IMR-90 (cell line): ENCODE data around the gene PPRC1. TPM values are rescaled to one million over a fixed set of nuclear protein-coding genes. Genes with fewer than 3 reads are reported as not detected.

Source experiments
- ATAC-seq: fragments of 200-7000 bp; cut with Tn5 transposase; 2 replicates; pipeline ENCODE4 v1.9.1; 2020; ENCODE audit warnings: low read depth, mild to moderate bottlenecking, moderate library complexity
- BruUV-seq: library from RNA; stranded (reverse); fragments of 400-500 nt; replicated peaks from 2 replicates; lab custom pipeline; 2021; lab: Mats Ljungman, UMichigan
- CTCF ChIA-PET: fragments of 300-600 bp; formaldehyde crosslinking; extraction: SDS; loops from one replicate; lab custom pipeline; 2021; ENCODE audit warnings: antibody characterized with exemption; lab: Yijun Ruan, JAX
- POLR2A ChIA-PET: fragments of 300-600 bp; sonication (Branson Sonifier 250); formaldehyde crosslinking; loops from one replicate; lab custom pipeline; 2022; ENCODE audit warnings: antibody characterized with exemption; ENCODE audit not compliant: unreplicated experiment; lab: Charles Lee
- DNase-seq: peaks from one replicate; pipeline ENCODE4 v3.0.0; 2013
- H2AFZ ChIP-seq: replicated peaks from 2 replicates; pipeline ENCODE3; 2013; ENCODE audit warnings: low read length, mild to moderate bottlenecking; ENCODE audit not compliant: poor library complexity
- H2AK5ac ChIP-seq: 2 replicates; pipeline ENCODE4 v1.6.1; 2013; ENCODE audit warnings: low read depth, low read length, inconsistent platforms
- H2AK9ac ChIP-seq: replicated peaks from 2 replicates; pipeline ENCODE3; 2013; ENCODE audit warnings: mild to moderate bottlenecking, low read depth, low read length, moderate library complexity; ENCODE audit not compliant: poor library complexity
- H2BK120ac ChIP-seq: 2 replicates; pipeline ENCODE4 v1.6.1; 2013; ENCODE audit warnings: low read depth, low read length, inconsistent platforms
- H2BK15ac ChIP-seq: 3 replicates; pipeline ENCODE4 v1.6.1; 2013; ENCODE audit warnings: low read depth, low read length, inconsistent platforms
- H2BK20ac ChIP-seq: 2 replicates; pipeline ENCODE4 v1.6.1; 2013; ENCODE audit warnings: low read depth, mild to moderate bottlenecking, inconsistent platforms, low read length, moderate library complexity
- H2BK5ac ChIP-seq: 2 replicates; pipeline ENCODE4 v1.6.1; 2013; ENCODE audit warnings: mild to moderate bottlenecking, low read depth, low read length, inconsistent platforms; ENCODE audit not compliant: poor library complexity, severe bottlenecking
- H3K14ac ChIP-seq: replicated peaks from 2 replicates; pipeline ENCODE4 v1.6.1; 2013; ENCODE audit warnings: low read depth, low read length, inconsistent platforms
- H3K18ac ChIP-seq: 2 replicates; pipeline ENCODE4 v1.6.1; 2013; ENCODE audit warnings: low read depth, low read length, control low read depth
- H3K23ac ChIP-seq: 2 replicates; pipeline ENCODE4 v1.6.1; 2013; ENCODE audit warnings: low read depth, low read length, inconsistent platforms
- H3K27ac ChIP-seq: 2 replicates; pipeline ENCODE4 v1.5.1; 2013; ENCODE audit warnings: mild to moderate bottlenecking, control low read depth, low read length; ENCODE audit not compliant: insufficient read depth
- H3K27me3 ChIP-seq: 2 replicates; pipeline ENCODE4 v1.6.1; 2013; ENCODE audit warnings: low read length; ENCODE audit not compliant: control insufficient read depth, insufficient read depth
- H3K36me3 ChIP-seq: 2 replicates; pipeline ENCODE4 v1.6.1; 2013; ENCODE audit warnings: low read length, mixed read lengths; ENCODE audit not compliant: control insufficient read depth, insufficient read depth
- H3K4ac ChIP-seq: 2 replicates; pipeline ENCODE4 v1.6.1; 2013; ENCODE audit warnings: low read depth, low read length, inconsistent platforms
- H3K4me1 ChIP-seq: 2 replicates; pipeline ENCODE4 v1.6.1; 2013; ENCODE audit warnings: low read length, mixed read lengths; ENCODE audit not compliant: control insufficient read depth, insufficient read depth
- H3K4me2 ChIP-seq: 2 replicates; pipeline ENCODE4 v1.6.1; 2013; ENCODE audit warnings: low read depth, mild to moderate bottlenecking, control low read depth, low read length, moderate library complexity
- H3K4me3 ChIP-seq: 2 replicates; pipeline ENCODE4 v1.5.1; 2013; ENCODE audit warnings: low read depth, mild to moderate bottlenecking, control low read depth, low read length, moderate library complexity; ENCODE audit not compliant: insufficient read depth
- H3K56ac ChIP-seq: 2 replicates; pipeline ENCODE4 v1.6.1; 2013; ENCODE audit warnings: low read length, inconsistent platforms; ENCODE audit not compliant: insufficient read depth; ENCODE audit errors: extremely low read depth
- H3K79me1 ChIP-seq, 2 experiments: 2 replicates each; pipeline ENCODE4 v1.6.1; 2013; ENCODE audit warnings: low read length in 2 of 2, inconsistent platforms in 1 of 2, low read depth in 1 of 2
- H3K9ac ChIP-seq: 2 replicates; pipeline ENCODE4 v1.6.1; 2013; ENCODE audit warnings: low read depth, low read length, control low read depth
- H3K9me1 ChIP-seq: 2 replicates; pipeline ENCODE4 v1.6.1; 2013; ENCODE audit warnings: low read length, inconsistent platforms; ENCODE audit not compliant: insufficient read depth
- H3K9me3 ChIP-seq: 2 replicates; pipeline ENCODE4 v1.6.1; 2013; ENCODE audit warnings: low read length; ENCODE audit not compliant: control insufficient read depth, insufficient read depth
- H4K20me1 ChIP-seq: 2 replicates; pipeline ENCODE4 v1.6.1; 2013; ENCODE audit warnings: low read length, inconsistent platforms; ENCODE audit not compliant: insufficient read depth
- H4K5ac ChIP-seq: 2 replicates; pipeline ENCODE4 v1.6.1; 2013; ENCODE audit warnings: mild to moderate bottlenecking, low read depth, low read length, control low read depth
- H4K8ac ChIP-seq, 2 experiments: 2 replicates each; pipeline ENCODE4 v1.6.1; 2013; ENCODE audit warnings: low read depth in 2 of 2, low read length in 2 of 2, control low read depth in 1 of 2, inconsistent platforms in 1 of 2
- H4K91ac ChIP-seq: 2 replicates; pipeline ENCODE4 v1.6.1; 2013; ENCODE audit warnings: low read depth, low read length, inconsistent platforms; ENCODE audit not compliant: insufficient read depth
- BHLHE40 ChIP-seq: fragments of 150-350 bp; IDR thresholded peaks from 2 replicates; pipeline ENCODE4 v1.6.1; 2016; ENCODE audit warnings: mild to moderate bottlenecking, low read depth, low read length
- CEBPB ChIP-seq: IDR thresholded peaks from 2 replicates; pipeline ENCODE4 v1.6.1; 2012; ENCODE audit warnings: low read depth, low read length, improper control_type of control experiment
- CHD1 ChIP-seq: IDR thresholded peaks from 2 replicates; pipeline ENCODE4 v1.6.1; 2012; ENCODE audit warnings: low read depth, low read length, improper control_type of control experiment
- ELK1 ChIP-seq: fragments of 150-350 bp; IDR thresholded peaks from 2 replicates; pipeline ENCODE4 v1.6.1; 2016; ENCODE audit warnings: low read depth, mild to moderate bottlenecking, low read length, moderate library complexity, borderline replicate concordance
- FOS ChIP-seq: fragments of 150-350 bp; IDR thresholded peaks from 2 replicates; pipeline ENCODE4 v1.6.1; 2016; ENCODE audit warnings: low read depth, low read length
- MAFK ChIP-seq: IDR thresholded peaks from 2 replicates; pipeline ENCODE4 v1.6.1; 2012; ENCODE audit warnings: low read depth, low read length, improper control_type of control experiment
- MAZ ChIP-seq: IDR thresholded peaks from 2 replicates; pipeline ENCODE4 v1.6.1; 2012; ENCODE audit warnings: low read depth, mild to moderate bottlenecking, low read length, improper control_type of control experiment, moderate library complexity, borderline replicate concordance
- MXI1 ChIP-seq: IDR thresholded peaks from 2 replicates; pipeline ENCODE4 v1.6.1; 2012; ENCODE audit warnings: low read depth, mild to moderate bottlenecking, low read length, moderate library complexity, borderline replicate concordance
- POLR2A ChIP-seq: IDR thresholded peaks from 2 replicates; pipeline ENCODE4 v1.6.1; 2012; ENCODE audit warnings: mild to moderate bottlenecking, low read depth, low read length
- RAD21 ChIP-seq: IDR thresholded peaks from 2 replicates; pipeline ENCODE4 v1.6.1; 2012; ENCODE audit warnings: low read length, improper control_type of control experiment
- RCOR1 ChIP-seq: IDR thresholded peaks from 2 replicates; pipeline ENCODE4 v1.6.1; 2012; ENCODE audit warnings: mild to moderate bottlenecking, low read length, improper control_type of control experiment; ENCODE audit not compliant: insufficient replicate concordance
- RFX5 ChIP-seq: IDR thresholded peaks from 2 replicates; pipeline ENCODE4 v1.8.0; 2012; ENCODE audit warnings: low read depth, mild to moderate bottlenecking, low read length, moderate library complexity
- SMC3 ChIP-seq: fragments of 150-350 bp; IDR thresholded peaks from 2 replicates; pipeline ENCODE4 v1.6.1; 2016; ENCODE audit warnings: low read depth, mild to moderate bottlenecking, antibody characterized with exemption, low read length, moderate library complexity
- WGBS, 2 experiments: methylation state at CpG; one replicate each; pipeline versions ENCODE4 v1.1.5 to v1.1.7; 2013; ENCODE audit warnings: missing lambda C conversion rate in 2 of 2; ENCODE audit not compliant: insufficient read length in 1 of 2; ENCODE audit errors: extremely low coverage in 2 of 2; 5-methylcytosine and 5-hydroxymethylcytosine counted together
- dilution Hi-C: fragments of 300-500 bp; cut with HindIII; formaldehyde crosslinking; loops from one replicate; pipeline ENCODE4 v1.14.3; 2018; ENCODE audit warnings: low sequenced_read_pairs; ENCODE audit not compliant: unreplicated experiment
- in situ Hi-C: fragments of 300-500 bp; cut with MboI; formaldehyde crosslinking; loops from 3 replicates; pipeline ENCODE4 v1.14.3; 2019; ENCODE audit warnings: low sequenced_read_pairs, inconsistent platforms, mixed read lengths
- intact Hi-C: fragments of 100-400 bp; cut with micrococcal nuclease; formaldehyde crosslinking; loops from 2 replicates; pipeline ENCODE4 v1.10.0; 2022
- polyA plus RNA-seq, 3 experiments: library from polyadenylated mRNA; depleted of rRNA; stranded (reverse); fragments of >200 nt; gene quantifications; 2 replicates each; pipeline ENCODE4 v1.2.3, GENCODE V29; 2012; ENCODE audit warnings: low replicate concordance in 1 of 3
- total RNA-seq: library from RNA; depleted of rRNA; stranded (reverse); fragments of >200 nt; gene quantifications from 2 replicates; pipeline ENCODE4 v1.2.3, GENCODE V29; 2012
- TF ChIP-seq, protein P1 (sequence below): conservative IDR thresholded peaks from 2 replicates; pipeline ENCODE4 v1.5.1; 2012; ENCODE audit warnings: mild to moderate bottlenecking, low read depth, low read length, improper control_type of control experiment

Gene PPRC1
- total and polyA plus RNA-seq, 2 of the 4 experiments (the other 2 are of a cell fraction): 11.8 to 38.7 TPM

GRCh38 chr10:102196893-102197292 is 64.1 kb downstream of the PPRC1 start:
- H3K27ac ChIP-seq: no peak overlapping the region
- dilution Hi-C loops (no loop called here), in situ Hi-C loops (no loop called here), intact Hi-C loops (no loop called here)
- H2BK120ac ChIP-seq: no peak overlapping the region
- CTCF ChIA-PET: no interaction called here
- no peaks in the 10 kb centered on the region for H3K79me1 ChIP-seq
- POLR2A ChIA-PET: no interaction called here
- no peak overlapping the region for H3K4me2 ChIP-seq
- peaks cover 11% of the 10 kb centered on the region for H3K9me3 ChIP-seq
- no peak overlapping the region for H2BK5ac ChIP-seq
- H2AFZ ChIP-seq: no peak overlapping the region
- peaks cover 15% of the 10 kb centered on the region for H3K27me3 ChIP-seq
- H3K56ac ChIP-seq: no peak overlapping the region
- ATAC-seq: no peak
- no peak overlapping the region for H3K4ac ChIP-seq
- no peak for TF ChIP-seq RFX5
- TF ChIP-seq MXI1: no peak
- no peak for TF ChIP-seq ELK1
- TF ChIP-seq RAD21: no peak
- TF ChIP-seq CHD1: no peak
- no peak for TF ChIP-seq BHLHE40
- TF ChIP-seq MAZ: no peak
- no peak for TF ChIP-seq POLR2A
- TF ChIP-seq RCOR1: no peak
- TF ChIP-seq, protein P1, sequence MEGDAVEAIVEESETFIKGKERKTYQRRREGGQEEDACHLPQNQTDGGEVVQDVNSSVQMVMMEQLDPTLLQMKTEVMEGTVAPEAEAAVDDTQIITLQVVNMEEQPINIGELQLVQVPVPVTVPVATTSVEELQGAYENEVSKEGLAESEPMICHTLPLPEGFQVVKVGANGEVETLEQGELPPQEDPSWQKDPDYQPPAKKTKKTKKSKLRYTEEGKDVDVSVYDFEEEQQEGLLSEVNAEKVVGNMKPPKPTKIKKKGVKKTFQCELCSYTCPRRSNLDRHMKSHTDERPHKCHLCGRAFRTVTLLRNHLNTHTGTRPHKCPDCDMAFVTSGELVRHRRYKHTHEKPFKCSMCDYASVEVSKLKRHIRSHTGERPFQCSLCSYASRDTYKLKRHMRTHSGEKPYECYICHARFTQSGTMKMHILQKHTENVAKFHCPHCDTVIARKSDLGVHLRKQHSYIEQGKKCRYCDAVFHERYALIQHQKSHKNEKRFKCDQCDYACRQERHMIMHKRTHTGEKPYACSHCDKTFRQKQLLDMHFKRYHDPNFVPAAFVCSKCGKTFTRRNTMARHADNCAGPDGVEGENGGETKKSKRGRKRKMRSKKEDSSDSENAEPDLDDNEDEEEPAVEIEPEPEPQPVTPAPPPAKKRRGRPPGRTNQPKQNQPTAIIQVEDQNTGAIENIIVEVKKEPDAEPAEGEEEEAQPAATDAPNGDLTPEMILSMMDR: no peak
- TF ChIP-seq FOS: no peak
- TF ChIP-seq SMC3: no peak
- TF ChIP-seq MAFK: no peak
- TF ChIP-seq CEBPB: no peak
- H2BK20ac ChIP-seq: no peak overlapping the region
- H3K4me3 ChIP-seq: no peak overlapping the region
- no peaks in the 10 kb centered on the region for H4K20me1 ChIP-seq
- no peak overlapping the region for H3K18ac ChIP-seq
- H3K14ac ChIP-seq: no peak overlapping the region
- no peaks in the 10 kb centered on the region for H3K36me3 ChIP-seq
- H4K5ac ChIP-seq: no peak overlapping the region
- H3K4me1 ChIP-seq: no peaks in the 10 kb centered on the region
- no peak overlapping the region for H3K9ac ChIP-seq
- H3K23ac ChIP-seq: no peak overlapping the region
- no peaks in the 10 kb centered on the region for H3K9me1 ChIP-seq
- WGBS, 2 experiments: no CpG with 5 or more reads among the region's 2 CpGs
- peak; percentile 23 for DNase-seq
- no peak overlapping the region for H4K8ac ChIP-seq
- H2BK15ac ChIP-seq: no peak overlapping the region
- H4K91ac ChIP-seq: no peak overlapping the region
- no peak overlapping the region for H2AK5ac ChIP-seq
- BruUV-seq: no TSS peak
- no peak overlapping the region for H2AK9ac ChIP-seq
